HG03175 (cell line): ENCODE results near the gene PDE6A.

Experiments
- ATAC-seq: cut with Tn5 transposase; IDR thresholded peaks from one replicate; pipeline ENCODE4 v1.9.1; 2021; ENCODE audit warnings: mild to moderate bottlenecking, moderate library complexity; ENCODE audit not compliant: unreplicated experiment

PDE6A gene

DNA sequence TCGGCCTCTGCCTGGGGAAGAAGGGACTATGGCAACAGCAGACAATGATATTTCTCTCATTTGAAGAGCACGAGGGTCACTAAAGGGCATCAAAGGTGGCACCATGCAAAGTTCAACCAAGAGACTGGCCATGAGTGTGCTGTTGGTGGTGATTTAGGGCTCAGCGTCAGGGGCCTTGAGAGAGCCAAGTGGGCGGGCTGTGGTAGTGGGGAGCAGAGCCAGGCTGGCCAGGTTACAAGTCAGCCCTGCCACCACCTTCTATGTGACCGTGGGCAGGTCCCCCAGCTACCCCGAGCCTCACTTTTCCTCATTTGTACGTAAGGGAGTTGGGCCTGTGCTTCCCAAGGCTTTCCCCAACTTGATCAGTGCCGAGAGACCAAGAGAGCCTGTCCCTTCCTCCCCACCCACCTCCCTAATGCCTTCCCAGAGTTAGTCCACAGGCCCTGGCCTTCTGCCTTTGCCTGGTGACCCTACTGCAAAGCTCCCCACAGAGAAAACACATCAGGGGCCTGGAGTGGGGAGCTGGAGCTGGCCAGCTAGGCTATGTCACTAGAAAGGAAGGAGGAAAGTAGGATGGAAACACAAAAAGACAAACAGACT is 104.3 kb downstream of the PDE6A start:
- no peak for ATAC-seq

DNA sequence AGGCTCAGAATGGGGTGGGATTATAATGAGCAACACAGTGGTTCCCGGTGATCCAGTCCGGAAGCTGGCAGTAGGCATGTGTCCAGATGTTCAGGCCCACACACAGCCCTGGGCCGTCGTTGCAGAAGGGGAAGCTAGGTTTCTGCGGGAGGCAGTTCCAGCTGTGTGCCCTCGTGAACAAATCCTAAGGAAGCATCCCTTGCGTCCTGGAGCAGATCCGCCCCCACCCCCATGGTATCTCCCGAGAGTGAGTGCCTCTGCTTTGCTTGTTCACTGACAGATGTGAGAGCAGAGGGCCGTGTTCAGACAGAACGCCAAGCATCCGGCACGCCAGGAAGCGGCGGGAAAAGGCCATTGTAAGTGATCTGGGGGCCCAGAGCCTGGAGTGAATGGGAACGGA is 104.8 kb downstream of the PDE6A start:
- no peak for ATAC-seq

DNA sequence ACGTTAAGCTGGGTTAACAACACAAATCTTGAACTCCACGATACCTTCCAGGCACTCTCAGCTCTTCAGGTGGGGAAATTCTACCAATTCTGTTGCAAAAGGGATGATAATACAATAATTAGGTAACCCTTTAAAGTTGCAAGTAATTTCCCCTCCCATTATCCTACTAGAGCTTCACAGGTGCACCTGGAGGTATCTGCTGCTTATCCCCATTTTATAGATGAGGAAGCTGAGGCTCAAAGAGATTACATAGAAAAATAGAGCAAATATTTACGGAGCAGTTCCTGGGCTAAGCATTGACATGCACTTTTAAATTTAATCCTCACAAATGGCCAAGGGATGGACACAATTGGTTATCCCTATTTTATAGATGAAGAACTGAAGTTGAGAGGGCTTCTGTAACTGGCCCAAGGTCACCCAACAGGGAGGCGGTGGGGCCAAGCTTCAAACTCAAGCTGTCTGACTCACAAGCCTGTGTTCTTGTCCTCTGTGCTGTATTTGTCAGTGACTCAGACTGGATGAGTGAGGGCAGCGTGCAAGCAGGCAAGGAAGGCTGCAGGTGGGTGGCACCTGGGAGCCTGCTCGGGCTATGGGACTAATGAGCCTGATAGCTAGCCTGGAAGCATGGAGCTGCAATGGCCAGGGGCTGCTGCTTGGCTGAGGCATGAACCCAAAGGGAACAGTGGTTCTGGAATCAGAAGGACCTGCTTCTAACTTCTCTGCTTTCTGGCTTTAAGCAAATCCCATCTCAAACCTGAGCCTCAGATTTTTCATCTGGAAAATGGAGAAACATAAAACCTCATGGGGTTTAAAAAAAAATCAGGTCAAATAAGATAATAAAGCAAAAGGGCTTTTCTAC is 105.5 kb downstream of the PDE6A start:
- no peak for ATAC-seq

DNA sequence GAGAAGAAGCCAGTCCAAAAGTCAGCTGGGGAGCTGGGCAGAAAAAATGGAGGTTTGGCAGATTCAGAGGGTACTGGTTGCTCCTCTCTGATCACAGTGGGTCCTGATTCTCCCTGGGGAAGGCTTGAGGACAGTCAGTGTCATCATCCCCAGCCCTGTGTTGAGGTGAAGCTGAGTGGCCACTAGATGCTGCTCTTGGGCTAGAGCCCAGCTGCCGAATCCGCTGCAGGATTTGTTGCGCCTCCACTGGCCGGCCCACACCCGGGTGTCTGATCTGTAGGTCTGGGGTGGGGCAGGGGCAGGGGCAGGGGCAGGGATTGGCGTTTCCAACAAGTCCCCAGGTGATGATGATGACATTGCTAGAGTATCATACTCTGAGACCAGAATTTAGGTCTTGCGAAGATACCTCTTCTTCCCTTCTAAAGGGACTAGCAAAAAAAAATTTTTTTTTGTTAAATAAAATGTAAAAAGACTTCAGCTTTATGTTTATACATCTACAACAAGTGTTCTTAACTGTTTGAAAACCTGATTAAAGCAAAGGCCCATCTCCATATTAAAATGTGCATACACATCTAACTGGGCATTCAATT is 106.8 kb downstream of the PDE6A start:
- ATAC-seq: no peak

DNA sequence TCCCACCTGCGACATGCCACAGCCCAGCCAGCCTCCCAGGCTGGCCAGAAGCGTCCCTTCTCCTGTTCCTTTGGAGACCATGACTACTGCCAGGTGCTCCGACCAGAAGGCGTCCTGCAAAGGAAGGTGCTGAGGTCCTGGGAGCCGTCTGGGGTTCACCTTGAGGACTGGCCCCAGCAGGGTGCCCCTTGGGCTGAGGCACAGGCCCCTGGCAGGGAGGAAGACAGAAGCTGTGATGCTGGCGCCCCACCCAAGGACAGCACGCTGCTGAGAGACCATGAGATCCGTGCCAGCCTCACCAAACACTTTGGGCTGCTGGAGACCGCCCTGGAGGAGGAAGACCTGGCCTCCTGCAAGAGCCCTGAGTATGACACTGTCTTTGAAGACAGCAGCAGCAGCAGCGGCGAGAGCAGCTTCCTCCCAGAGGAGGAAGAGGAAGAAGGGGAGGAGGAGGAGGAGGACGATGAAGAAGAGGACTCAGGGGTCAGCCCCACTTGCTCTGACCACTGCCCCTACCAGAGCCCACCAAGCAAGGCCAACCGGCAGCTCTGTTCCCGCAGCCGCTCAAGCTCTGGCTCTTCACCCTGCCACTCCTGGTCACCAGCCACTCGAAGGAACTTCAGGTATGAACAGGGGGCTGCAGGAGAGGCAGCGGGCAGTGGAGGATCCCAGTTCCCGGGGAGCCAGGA is 108.0 kb downstream of the PDE6A start:
- ATAC-seq: no peak

DNA sequence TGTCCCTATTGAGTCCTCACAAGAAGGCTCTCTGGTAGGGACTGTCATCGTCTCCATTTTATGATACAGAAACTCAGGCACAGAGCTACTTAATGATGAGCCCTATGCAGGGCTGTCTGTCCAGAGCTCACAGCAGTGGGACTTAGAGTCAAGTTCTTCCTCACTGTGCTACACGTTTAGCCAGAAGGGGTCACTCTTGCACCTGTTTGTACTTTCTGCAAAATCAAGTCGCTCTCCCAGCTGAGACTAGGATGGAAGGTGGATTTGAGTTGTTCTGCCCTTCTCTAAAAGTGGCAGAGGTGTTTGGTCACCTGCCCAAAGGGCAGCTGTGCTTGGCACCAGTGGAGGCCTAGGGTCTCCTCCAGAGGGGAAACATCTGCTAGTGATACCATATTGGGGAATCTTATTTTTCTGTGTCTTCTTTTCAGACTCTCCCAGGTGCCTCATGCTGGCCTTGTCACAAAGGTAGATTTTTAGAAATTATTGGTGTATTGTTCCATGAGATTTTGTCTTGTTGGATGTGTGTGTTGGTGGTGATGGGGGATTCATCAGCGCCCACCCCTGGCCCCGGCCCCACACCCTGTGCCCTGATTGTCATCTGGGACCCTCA is 110.2 kb downstream of the PDE6A start:
- no peak for ATAC-seq

DNA sequence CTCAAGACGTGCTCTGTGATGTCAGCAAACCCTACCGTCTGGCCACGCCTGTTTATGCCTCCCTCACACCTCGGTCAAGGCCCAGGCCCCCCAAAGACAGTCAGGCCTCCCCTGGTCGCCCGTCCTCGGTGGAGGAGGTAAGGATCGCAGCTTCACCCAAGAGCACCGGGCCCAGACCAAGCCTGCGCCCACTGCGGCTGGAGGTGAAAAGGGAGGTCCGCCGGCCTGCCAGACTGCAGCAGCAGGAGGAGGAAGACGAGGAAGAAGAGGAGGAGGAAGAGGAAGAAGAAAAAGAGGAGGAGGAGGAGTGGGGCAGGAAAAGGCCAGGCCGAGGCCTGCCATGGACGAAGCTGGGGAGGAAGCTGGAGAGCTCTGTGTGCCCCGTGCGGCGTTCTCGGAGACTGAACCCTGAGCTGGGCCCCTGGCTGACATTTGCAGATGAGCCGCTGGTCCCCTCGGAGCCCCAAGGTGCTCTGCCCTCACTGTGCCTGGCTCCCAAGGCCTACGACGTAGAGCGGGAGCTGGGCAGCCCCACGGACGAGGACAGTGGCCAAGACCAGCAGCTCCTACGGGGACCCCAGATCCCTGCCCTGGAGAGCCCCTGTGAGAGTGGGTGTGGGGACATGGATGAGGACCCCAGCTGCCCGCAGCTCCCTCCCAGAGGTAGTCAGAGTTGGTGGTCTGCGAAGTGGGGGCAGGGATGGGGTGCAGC is 111.3 kb downstream of the PDE6A start:
- no peak for ATAC-seq

DNA sequence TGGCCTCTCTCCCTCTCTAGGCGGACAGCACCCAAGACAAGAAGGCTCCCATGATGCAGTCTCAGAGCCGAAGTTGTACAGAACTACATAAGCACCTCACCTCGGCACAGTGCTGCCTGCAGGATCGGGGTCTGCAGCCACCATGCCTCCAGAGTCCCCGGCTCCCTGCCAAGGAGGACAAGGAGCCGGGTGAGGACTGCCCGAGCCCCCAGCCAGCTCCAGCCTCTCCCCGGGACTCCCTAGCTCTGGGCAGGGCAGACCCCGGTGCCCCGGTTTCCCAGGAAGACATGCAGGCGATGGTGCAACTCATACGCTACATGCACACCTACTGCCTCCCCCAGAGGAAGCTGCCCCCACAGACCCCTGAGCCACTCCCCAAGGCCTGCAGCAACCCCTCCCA is 112.0 kb downstream of the PDE6A start:
- no peak for ATAC-seq

DNA sequence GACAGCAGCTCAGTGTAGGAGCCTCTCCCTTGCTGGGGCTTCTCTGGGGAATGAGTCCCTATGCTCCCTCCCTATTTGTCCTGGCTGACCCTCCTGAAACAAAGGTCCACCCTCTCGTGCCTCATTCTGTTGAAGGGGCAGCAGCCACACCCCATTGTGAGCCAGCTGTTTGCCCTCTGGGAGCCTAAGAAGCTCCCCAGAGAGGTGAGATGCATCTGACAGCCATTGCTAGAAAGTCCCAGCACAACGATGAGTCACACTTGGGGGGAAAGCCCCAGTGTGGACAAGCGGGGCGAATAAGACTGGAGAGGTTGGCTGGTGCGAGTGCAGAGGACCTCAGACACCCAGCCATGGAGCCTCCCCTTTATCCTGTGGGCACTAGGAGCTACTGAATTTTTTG is 113.1 kb downstream of the PDE6A start:
- peak; percentile 63 for ATAC-seq

DNA sequence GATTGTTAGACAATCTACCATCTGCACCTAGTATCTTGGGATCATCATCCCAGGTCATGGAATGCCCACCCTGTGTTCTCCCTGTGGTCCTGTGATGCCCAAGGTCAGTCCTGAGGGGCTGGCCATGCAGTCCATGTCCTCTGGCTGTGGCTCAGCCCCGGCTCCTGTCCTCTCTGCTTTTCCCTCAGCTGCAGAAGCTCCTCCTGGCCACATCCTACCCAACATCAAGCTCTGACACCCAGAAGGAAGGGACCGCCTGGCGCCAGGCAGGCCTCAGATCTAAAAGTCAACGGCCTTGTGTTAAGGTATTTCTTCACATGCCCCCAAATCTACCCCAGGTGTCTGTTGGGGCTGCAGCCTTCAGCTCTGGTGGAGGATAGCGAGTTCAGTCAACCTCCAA is 114.0 kb downstream of the PDE6A start:
- ATAC-seq: no peak

DNA sequence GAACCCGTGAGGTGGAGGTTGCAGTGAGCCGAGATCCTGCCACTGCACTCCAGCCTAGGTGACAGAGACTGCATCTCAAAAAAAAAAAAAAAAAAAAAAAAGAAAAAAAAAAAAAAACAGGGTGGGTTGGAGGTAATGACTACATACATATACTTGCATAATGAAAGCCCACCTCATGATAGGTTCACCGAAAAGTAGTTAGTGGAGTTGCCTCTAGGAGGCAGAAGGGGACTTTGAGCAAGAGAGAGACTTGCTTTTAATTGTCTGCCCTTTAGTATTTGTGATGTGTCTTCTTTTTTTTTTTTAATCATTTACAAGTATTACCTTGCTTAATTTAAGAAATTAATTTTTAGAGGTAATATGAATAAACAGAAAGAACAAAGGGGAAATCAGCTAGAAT is 114.6 kb downstream of the PDE6A start:
- ATAC-seq: no peak

DNA sequence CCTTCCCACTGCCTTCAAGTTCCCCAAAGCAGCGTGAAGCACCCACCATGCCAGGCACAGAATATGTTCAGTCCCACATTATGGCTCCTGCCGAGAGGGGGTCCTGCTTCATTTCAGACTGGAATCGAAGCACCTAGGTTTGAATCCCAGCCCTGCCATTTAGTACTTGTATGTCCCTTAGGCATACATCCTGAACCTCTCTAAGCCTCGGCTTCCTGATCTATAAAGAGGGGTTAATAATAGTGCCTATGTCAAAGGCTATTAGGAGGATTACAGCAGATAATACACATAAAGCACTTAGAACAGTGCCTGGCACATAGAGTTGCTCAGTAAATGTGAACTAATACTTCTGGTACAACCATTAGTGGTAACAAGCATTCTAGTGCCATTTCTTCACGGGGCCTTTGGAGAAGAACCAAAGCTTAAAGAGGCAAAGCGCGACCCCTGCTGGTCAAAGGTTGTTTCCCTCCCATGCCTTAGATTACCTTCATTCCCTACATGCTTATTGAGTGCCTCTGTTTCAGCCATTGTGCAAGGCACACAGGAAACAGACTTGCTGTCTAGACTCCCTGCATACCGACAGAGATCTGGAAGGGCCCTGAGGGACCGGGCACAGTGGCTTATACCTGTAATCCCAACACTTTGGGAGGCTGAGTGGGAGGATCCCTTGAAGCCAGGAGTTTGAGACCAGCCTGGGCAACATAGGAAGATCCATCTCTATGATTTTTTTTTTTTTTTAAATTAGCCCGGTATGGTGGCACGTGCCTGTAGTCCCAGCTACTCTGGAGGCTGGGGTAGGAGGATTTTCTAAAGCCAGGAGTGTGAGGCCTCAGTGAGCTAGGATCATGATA is 116.2 kb downstream of the PDE6A start:
- ATAC-seq: peak; percentile 76

DNA sequence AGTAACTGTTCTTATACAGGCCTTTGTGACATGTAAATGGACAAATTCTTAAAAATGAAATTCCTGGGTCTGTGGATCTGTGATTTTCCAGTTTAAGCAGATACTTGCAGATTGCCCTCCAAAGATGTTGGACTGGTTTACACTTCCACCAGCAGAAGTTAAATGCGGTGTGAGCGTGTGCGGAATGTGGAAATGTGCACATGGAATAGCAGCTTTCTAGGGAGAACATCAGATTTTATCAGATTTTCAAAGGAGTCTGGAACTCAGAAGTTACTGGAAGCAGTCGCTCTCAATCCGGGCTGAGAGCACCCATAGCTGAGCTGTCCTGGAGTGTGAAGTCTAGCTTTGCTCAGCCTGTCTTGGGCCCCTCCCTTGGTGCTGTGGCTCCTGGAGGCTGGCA is 117.0 kb downstream of the PDE6A start:
- ATAC-seq: no peak

DNA sequence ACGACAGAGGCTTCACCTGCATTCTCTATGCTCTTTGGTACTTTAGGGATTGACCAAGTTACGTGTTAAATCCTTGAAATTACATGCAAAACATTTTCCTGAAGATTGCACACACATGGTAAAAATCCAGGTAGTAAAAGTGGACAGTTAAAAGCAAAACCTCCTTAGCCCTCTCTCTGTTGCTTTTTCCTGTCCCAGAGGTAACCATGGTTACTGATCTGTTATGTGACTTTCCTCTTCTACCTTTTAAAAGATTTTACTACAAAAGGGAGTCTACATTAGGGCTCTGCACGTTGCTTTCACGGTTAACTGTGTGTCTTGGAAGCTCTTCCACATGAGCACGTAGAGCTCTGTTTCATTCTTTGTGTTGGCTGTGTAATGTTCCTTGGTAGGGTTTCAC is 117.5 kb downstream of the PDE6A start:
- ATAC-seq: no peak

DNA sequence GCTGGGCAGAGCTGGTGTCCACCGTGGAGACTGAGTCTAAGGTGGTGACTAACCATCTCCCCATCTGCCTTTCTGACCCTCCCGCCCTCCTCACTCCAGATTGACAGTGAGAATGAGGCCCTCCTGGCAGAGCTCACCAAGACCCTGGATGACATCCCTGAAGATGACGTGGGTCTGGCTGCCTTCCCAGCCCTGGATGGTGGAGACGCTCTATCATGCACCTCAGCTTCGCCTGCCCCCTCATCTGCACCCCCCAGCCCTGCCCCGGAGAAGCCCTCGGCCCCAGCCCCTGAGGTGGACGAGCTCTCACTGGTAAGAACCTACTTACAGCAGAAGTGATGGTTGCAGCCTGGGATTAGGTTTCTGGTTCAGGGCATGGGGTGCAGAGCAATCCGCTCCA is 118.0 kb downstream of the PDE6A start:
- ATAC-seq: no peak

DNA sequence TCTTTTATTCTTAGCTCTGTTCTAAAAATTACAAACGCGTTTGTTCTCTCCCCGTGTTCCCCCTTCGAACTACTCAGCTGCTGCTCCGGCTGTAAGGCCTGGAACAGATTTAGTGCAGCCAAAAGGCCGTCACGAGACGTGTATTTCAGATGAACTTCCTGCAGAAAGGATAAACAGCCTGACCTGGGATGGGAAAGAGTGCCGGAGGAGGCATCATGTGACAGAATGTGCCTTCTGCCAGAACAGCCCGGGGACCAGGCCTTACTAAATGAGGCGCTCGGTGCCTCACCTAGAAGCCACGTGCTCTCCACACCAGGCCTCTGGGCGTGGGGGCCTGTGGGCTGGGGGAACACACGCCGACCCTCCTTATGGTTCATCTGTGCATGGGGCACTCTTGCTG is 119.7 kb downstream of the PDE6A start:
- ATAC-seq: no peak

DNA sequence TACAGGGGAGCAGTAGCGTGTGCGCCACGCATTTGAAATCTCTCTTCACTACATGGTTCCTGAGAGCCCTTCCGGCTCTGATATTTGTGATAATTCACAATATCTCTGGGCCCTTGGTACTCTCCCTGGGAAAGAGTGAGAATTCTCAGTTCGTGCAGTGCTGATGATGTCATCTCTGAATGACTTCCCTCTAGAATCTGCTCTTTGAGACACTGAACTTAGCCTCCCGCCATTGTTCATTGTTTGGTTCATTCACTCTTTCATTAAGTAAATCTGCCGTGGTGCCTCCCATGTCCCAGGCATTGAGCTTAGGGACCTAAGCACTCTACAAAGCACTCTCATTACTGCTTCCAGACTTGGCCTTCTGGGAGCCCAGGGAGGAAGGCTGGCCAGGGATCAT is 120.5 kb downstream of the PDE6A start:
- ATAC-seq: no peak

DNA sequence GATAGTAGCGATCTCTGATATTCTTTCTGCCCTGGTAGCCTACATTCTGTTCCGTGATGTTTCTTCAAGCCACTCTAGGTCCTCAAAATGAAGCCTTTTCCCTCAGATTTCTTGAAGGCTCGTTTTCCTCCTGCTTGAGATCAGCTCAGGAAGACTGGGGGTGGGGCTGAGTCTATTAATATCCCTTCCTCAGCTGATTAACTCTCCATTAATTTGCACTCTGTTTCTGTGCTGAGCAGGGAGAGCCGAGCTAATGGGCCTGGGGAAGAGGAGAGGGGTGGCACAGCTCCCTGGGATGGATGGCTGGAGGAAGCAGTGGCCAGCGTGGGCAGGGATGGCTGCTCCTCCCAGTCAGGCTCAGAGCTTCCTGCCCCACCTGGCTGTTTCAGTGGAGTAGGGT is 121.2 kb downstream of the PDE6A start:
- no peak for ATAC-seq

DNA sequence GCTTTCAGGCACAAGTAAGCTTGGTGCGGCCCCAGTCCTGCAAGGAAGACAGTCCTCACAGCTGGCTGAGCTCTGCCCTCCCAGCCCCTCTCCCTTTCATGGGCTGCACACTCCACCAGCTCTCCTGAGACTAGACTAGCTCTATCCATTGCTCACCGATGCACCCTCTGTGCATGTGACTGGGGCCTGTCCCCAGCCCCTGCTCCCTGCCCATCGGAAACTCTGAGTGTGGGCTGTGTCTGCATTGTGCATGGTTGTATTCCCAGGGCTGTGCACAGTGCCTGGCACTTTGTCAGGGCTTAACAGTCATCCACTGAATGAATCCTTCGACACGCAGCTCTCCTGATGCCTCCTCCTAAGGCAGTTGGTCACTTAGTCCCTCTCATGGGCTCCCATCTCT is 122.3 kb downstream of the PDE6A start:
- ATAC-seq: no peak
